NCI-H69 (cell line): ENCODE measurements around the gene SIGLEC5.

ENCODE experiments used
- DNase-seq: peaks from one replicate; lab custom pipeline; 2025; lab: John Stamatoyannopoulos, UW

The SIGLEC5 gene

GRCh38 chr19:51628153-51628939, 1.9 kb downstream of the SIGLEC5 start:
- no peak for DNase-seq

- no peak for DNase-seq
Observed at GRCh38 chr19:51627491-51628138, 2.6 kb downstream of the SIGLEC5 start.

- no peak for DNase-seq
Observed at GRCh38 chr19:51626675-51627074, 3.5 kb downstream of the SIGLEC5 start.

- DNase-seq = no peak
Observed at GRCh38 chr19:51621178-51621577, 9.0 kb downstream of the SIGLEC5 start.

GRCh38 chr19:51615991-51616390, 14.2 kb downstream of the SIGLEC5 start:
- DNase-seq = no peak

- DNase-seq = no peak
Observed at GRCh38 chr19:51614789-51615188, 15.4 kb downstream of the SIGLEC5 start.

GRCh38 chr19:51610576-51610975, 19.6 kb downstream of the SIGLEC5 start:
- DNase-seq = no peak

GRCh38 chr19:51607920-51608562, 22.2 kb downstream of the SIGLEC5 start:
- DNase-seq = peak; percentile 7

GRCh38 chr19:51607077-51607476, 23.1 kb downstream of the SIGLEC5 start:
- no peak for DNase-seq

- no peak for DNase-seq
Observed at GRCh38 chr19:51602189-51602854, 27.9 kb downstream of the SIGLEC5 start.

- no peak for DNase-seq
Observed at GRCh38 chr19:51600940-51601580, 29.1 kb downstream of the SIGLEC5 start.

- DNase-seq = no peak
Observed at GRCh38 chr19:51599084-51599483, 31.1 kb downstream of the SIGLEC5 start.

GRCh38 chr19:51598159-51598915, 31.9 kb downstream of the SIGLEC5 start:
- DNase-seq = no peak

GRCh38 chr19:51595190-51596175, 34.7 kb downstream of the SIGLEC5 start:
- peak; percentile 16 for DNase-seq

GRCh38 chr19:51594774-51595109, 35.5 kb downstream of the SIGLEC5 start:
- no peak for DNase-seq

- DNase-seq = peak; percentile 99
Observed at GRCh38 chr19:51593969-51594773, 36.0 kb downstream of the SIGLEC5 start.

- DNase-seq = peak; percentile 54
Observed at GRCh38 chr19:51593138-51593890, 36.9 kb downstream of the SIGLEC5 start.

- no peak for DNase-seq
Observed at GRCh38 chr19:51592521-51592920, 37.7 kb downstream of the SIGLEC5 start.

- DNase-seq = no peak
Observed at GRCh38 chr19:51590441-51590840, 39.8 kb downstream of the SIGLEC5 start.
